Stimulated activated CD4-positive, alpha-beta T cell treated with anti-CD3 and anti-CD28 coated beads, TNF-alpha, amount 100 ng/mL, for 1 hour (primary cell): ENCODE results near the gene COTL1.

Source experiments
- DNase-seq, 3 donors: peaks; one replicate each; pipeline ENCODE4 v3.0.0-alpha.2; 2020; ENCODE audit warnings: low read depth in 3 of 3, low spot score in 1 of 3

COTL1 gene

GRCh38 chr16:84614968-84615813 lies 2.7 kb downstream of the COTL1 start:
- no peak for DNase-seq

DNA sequence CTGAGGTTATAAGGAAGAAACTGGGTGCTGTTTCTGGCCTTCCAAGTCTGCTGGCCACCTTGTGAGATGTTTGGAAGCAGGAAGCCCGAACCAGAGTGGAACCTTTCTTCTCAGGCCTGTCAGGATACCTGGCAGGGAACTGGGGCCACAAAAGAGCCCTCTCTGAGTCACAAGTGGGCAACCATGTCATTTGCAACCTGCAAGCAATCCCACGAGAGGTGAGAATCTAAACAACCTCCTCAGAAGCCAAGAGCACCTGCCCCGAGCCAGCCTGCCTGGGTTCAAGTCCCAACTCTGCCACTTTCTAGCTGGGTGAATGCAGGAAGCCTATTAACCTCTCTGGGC lies 3.3 kb downstream of the COTL1 start:
- no peak for DNase-seq

GRCh38 chr16:84614073-84614459 lies 3.8 kb downstream of the COTL1 start:
- no peak for DNase-seq

- no peak for DNase-seq
These were observed 4.3 kb downstream of the COTL1 start for GRCh38 chr16:84613408-84614072.

DNA sequence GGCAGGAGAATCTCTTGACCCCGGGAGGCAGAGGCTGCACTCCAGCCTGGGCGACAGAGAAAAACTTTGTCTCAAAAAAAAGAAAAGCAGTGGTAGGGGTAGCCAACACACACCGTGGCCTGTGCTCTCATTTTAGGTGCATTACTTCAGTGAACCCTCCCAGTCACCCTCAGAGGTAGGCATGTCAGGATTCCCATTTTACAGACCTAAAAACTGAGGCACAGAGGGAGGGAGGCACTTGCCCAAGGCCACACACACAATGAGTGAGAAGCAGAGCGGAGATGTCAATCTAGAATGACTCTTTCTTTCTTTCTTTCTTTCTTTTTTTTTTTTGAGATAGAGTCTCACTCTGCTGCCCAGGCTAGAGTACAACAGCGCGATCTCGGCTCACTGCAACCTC lies 5.2 kb downstream of the COTL1 start:
- DNase-seq = no peak

DNA sequence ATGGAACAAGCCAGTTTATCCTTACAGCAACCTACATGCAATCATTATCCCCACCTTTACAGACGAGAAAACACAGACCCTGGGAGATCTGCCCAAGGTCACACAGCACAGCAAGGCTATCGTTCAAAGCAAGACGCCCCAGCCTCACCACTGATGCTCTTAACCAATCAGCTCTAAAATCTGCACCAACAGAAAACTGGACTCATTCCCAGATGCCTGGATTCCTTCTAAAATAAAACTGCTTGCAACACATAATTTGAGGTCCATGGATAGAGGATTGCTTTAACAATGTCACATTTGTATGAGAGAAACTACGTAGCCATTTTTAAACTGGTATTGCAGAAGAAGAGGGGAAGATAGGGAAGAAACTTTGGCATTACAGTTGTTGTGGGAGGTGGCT lies 6.8 kb downstream of the COTL1 start:
- DNase-seq = no peak

- no peak for DNase-seq
These were observed 7.5 kb downstream of the COTL1 start for GRCh38 chr16:84610376-84610775.

GRCh38 chr16:84609563-84610177 lies 8.2 kb downstream of the COTL1 start:
- no peak for DNase-seq

DNA sequence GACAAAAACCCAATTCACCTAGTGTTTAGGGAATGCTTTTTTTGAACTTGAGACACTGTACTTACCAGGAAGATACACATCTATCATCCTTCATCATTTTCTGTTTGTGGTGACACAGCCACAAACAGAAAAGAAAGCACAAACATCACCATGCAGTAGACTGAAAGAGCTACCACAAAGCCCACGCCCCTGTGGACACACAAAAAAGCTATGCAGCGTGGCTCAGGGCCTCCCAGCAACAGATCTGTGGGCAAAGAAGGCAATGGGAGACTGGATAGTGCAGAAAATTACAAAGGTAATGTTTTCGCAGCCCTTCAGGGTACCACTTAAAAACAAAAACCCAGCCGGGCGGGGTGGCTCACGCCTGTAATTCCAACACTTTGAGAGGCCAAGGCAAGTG lies 9.6 kb downstream of the COTL1 start:
- no peak for DNase-seq

- DNase-seq = no peak
These were observed 10.2 kb downstream of the COTL1 start for GRCh38 chr16:84607694-84608093.

- DNase-seq = no peak
These were observed 10.8 kb downstream of the COTL1 start for GRCh38 chr16:84607061-84607460.

DNA sequence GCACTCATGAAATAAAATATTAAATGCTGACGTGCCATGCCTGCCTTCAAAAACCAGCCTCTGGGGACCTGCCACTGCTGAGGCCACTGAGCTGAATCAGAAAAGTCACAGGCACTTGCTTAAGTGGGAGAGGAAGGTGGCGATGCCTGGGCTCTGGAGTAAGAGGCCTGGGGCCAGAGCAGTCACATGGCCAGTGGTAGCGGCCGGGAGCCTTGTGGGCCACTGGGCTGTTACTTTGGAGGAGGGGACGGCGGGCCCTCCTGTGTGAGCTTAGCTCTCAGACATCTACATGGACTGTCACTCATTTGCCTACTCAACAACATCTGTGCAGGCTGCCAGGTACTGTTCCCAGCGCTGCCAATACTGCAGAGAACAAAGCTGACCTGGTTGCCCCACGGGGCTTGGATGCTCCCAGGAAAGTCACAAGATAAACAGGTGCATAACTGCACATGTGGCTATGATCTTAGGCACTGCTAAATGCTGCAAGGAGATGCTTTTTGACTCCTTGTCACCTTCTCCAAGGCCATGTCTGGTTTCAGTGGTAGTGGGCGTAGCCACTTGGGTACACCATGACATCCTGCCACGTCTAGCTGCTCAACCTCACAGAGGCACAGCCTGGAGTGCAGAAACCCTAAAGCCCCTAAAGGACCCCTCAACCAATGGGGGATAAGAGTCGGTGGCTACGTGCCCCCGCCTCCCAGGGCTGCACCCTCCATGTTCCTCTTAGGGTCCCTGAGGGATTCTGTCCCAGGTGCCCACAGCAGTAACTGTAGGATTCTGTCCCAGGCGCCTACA lies 11.6 kb downstream of the COTL1 start:
- DNase-seq = no peak

DNA sequence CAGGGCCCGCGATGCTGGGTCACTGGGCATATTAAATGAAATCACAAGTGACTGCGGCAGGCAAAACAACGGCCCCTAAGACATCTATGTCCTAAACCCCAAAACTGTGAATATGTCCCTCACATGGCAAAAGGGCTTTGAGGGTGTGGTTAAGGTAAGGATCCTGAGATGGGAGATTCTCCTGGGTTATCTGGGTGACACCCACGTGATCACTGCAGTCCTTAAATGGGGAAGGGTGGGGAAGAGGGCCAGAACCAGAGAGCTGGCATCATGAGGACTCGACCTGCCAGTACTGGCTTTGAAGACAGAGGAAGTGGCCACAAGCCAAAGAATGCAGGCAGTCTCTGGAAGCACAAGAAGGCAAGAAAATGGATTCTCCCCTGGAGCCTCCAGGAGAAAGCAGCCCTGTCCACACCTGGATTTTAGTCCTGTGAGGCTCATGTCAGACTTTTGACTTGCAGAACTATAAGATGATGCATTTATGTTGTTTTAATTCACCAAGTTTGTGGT lies 12.5 kb downstream of the COTL1 start:
- no peak for DNase-seq

GRCh38 chr16:84604477-84605013 lies 13.3 kb downstream of the COTL1 start:
- DNase-seq = no peak

- DNase-seq = no peak
These were observed 13.9 kb downstream of the COTL1 start for GRCh38 chr16:84603940-84604339.

- no peak for DNase-seq
These were observed 14.6 kb downstream of the COTL1 start for GRCh38 chr16:84603140-84603816.

GRCh38 chr16:84600343-84601229 lies 17.3 kb downstream of the COTL1 start:
- DNase-seq = no peak

DNA sequence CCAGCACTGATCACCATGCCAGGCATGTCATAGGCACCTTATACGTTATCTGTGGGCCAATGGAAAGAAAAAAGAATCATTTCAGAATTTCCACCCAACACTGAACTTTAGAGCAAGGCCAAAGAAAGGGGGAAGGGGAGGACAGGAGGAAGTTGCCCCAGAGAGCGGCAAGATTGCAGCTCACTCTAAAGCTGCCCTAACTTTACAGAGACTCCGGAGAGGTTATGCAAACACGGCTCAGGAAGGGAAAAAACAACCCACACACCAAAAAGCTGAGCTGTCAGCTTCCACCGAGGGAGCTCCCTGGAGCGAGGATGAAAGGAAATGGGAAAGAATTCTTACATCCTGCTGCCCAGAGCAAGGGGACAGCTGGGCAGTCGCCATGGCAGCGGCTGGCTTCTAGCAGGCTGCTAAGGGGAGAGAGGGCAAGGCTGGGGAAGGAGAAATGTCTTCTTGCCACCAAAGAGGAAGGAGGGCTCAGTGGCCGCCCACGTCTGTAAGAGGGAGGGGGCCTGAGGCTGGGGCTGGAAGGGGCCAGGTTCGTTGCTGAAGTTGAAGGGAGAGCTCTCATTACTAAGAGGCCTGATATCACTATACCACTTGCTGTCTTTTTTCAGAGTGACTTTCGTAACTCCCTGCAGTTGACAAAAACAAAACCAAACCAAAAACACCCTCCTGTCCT lies 18.2 kb downstream of the COTL1 start:
- DNase-seq = peak in 1 of 3 donors; percentile 51

GRCh38 chr16:84598360-84598759 lies 19.5 kb downstream of the COTL1 start:
- DNase-seq = no peak
